ENCODE results near the gene SLC8B1. TPM values are rescaled to one million over a fixed set of nuclear protein-coding genes. Genes with fewer than 3 reads are reported as not detected.

Gene SLC8B1
- total RNA-seq, 1 donor from 2014 or later = 22.4 TPM

DNA sequence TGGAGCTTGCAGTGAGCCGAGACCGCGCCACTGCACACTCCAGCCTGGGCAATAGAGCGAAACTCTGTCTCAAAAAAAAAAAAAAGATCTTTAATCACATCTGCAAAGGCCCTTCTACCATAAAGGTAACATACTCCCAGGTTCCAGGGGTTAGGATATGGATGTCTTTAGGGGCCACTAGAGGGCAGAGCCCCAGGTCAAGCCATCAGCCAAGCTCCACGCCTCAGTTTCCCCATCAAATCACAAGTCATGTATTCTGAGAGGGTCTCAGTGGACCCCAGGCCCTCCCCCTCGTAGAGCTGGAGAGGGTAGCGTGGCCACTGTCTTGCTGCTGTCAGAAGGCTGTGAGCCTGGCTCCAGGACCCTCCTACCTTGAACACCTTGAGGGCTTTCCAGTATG lies 18.8 kb downstream of the SLC8B1 start:
- Mint-ChIP-seq H3K9me3 (no peaks in the 10 kb centered on the region), H3K27me3 (no peaks in the 10 kb centered on the region), H3K27ac (no peak overlapping the region), H3K4me1 (no peaks in the 10 kb centered on the region), H3K4me3 (no peak overlapping the region), H3K36me3 (ENCODE audit: low read depth) (peaks cover 72% of the 10 kb centered on the region)
- intact Hi-C loops (cut with micrococcal nuclease) = no loop called here
- ChIA-PET CTCF (no interaction called here), POLR2A (interaction anchor here (0.7 kb wide), 1 partner anchor 12 kb away, joined by 4 read pairs; no protein-coding TSS in a partner anchor)
- ATAC-seq (ENCODE audit: low read depth) (no peak), DNase-seq (no peak)
- TF ChIP-seq, protein P1, sequence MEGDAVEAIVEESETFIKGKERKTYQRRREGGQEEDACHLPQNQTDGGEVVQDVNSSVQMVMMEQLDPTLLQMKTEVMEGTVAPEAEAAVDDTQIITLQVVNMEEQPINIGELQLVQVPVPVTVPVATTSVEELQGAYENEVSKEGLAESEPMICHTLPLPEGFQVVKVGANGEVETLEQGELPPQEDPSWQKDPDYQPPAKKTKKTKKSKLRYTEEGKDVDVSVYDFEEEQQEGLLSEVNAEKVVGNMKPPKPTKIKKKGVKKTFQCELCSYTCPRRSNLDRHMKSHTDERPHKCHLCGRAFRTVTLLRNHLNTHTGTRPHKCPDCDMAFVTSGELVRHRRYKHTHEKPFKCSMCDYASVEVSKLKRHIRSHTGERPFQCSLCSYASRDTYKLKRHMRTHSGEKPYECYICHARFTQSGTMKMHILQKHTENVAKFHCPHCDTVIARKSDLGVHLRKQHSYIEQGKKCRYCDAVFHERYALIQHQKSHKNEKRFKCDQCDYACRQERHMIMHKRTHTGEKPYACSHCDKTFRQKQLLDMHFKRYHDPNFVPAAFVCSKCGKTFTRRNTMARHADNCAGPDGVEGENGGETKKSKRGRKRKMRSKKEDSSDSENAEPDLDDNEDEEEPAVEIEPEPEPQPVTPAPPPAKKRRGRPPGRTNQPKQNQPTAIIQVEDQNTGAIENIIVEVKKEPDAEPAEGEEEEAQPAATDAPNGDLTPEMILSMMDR (IDR thresholded peaks at IDR 0.05) = no peak

DNA sequence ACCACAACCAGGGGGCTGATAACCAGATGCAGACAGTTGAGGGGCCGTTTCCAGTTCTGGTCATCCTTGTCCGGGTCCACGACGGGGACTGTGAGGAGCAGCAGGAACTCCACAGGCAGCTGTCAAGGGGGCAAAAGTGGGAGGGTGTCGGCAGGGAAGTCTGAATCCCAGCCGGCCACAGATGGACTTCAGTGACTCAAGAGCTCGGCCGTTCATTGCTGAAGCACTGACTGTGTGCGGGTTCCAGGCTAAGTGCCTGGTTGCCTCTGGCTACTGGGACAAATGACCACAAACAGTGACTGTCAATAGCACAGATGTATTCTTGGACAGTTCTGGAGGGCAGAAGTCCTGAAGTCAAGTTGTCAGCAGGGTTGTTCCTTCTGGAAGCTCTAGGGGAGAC lies 19.6 kb downstream of the SLC8B1 start:
- peaks cover 72% of the 10 kb centered on the region for H3K36me3 Mint-ChIP-seq (ENCODE audit: low read depth)
- CTCF ChIA-PET = no interaction called here
- POLR2A ChIA-PET = interaction anchor here (0.7 kb wide), 1 partner anchor 13 kb away, joined by 4 read pairs; no protein-coding TSS in a partner anchor

DNA sequence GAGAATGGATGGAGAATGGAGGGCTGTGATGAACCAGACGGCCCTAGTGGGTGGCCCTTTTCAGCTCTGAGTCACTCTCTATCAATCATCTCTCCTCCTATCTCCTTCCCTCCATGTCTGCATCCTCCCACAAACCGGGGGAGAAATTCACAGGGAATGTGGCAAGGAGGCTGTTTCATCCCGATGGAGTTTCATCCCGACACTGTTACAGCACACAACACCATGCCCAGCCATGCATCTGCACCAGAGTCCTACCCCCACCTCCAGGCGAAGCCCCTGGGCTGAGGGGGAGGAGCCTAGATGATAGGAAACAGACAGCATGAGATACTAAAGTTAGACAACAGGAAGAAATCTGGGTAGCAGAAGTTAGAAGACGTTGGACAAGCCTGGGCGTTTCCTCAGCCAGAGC lies 20.8 kb downstream of the SLC8B1 start:
- Mint-ChIP-seq H3K36me3 (ENCODE audit: low read depth) (peaks cover 72% of the 10 kb centered on the region), H3K4me1 (no peaks in the 10 kb centered on the region), H3K4me3 (no peak overlapping the region), H3K9me3 (no peaks in the 10 kb centered on the region), H3K27ac (no peak overlapping the region), H3K27me3 (no peaks in the 10 kb centered on the region)
- ChIA-PET CTCF (no interaction called here), POLR2A (no interaction called here)
- DNase-seq (no peak), ATAC-seq (ENCODE audit: low read depth) (no peak)
- TF ChIP-seq, protein P1 (IDR thresholded peaks at IDR 0.05) = no peak
- intact Hi-C loops (cut with micrococcal nuclease) = loop anchor here (5.0 kb wide), 1 partner anchor 1193 kb away; no protein-coding TSS in a partner anchor

More for the DNA sequence above, 19.6 kb downstream of the SLC8B1 start:
- H3K27ac Mint-ChIP-seq = no peak overlapping the region
- ATAC-seq (ENCODE audit: low read depth) (no peak), DNase-seq (no peak)
- H3K4me1 Mint-ChIP-seq = no peaks in the 10 kb centered on the region
- H3K4me3 Mint-ChIP-seq = no peak overlapping the region
- H3K9me3 Mint-ChIP-seq = no peaks in the 10 kb centered on the region
- intact Hi-C loops (cut with micrococcal nuclease) = no loop called here
- TF ChIP-seq, protein P1 (IDR thresholded peaks at IDR 0.05) = no peak
- no peaks in the 10 kb centered on the region for H3K27me3 Mint-ChIP-seq

DNA sequence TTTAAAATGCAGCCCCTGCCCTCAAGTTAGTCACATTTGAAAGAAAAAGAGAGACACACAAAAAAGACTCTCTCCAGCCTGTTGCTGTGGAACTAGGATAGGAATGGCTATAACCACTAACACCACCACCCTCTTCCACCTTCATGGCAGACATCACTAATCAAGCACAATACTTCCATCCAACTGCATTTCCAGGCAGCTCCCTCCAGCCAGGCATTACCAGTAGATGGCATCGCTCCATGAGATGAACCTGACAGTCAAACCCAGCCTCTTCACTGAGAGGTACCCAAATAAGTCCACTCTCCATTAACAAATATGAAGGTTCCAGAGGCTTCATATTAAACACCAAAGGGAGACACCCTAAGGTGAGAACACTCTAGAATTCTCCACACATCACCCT lies 24.4 kb downstream of the SLC8B1 start:
- intact Hi-C loops (cut with micrococcal nuclease) = loop anchor here (5.0 kb wide), 1 partner anchor 1197 kb away; no protein-coding TSS in a partner anchor
- no peaks in the 10 kb centered on the region for H3K27me3 Mint-ChIP-seq
- CTCF ChIA-PET = no interaction called here

DNA sequence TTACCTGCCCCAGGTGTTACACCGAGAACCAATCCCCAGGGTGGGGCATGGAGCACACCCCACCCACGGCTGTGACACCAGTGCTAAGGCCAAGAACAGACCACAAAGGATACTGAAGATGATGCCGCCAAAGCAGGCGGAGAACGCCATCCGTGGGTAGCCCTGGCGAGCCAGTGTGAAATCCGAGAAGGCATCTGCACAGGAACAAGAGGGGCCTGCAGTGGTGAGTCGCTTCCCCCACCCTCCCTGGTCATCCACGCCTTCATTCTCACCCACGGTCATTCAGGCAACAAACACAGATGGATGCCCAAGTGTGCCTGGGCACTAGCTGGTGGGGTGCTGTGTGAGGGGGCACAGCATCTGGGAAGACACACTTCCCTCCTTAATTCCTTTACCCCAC lies 28.5 kb downstream of the SLC8B1 start:
- intact Hi-C loops (cut with micrococcal nuclease) = no loop called here
- ChIA-PET CTCF (no interaction called here), POLR2A (no interaction called here)
- Mint-ChIP-seq H3K27me3 (no peaks in the 10 kb centered on the region), H3K4me3 (no peak overlapping the region), H3K9me3 (no peaks in the 10 kb centered on the region), H3K36me3 (ENCODE audit: low read depth) (peaks cover 41% of the 10 kb centered on the region), H3K27ac (no peak overlapping the region), H3K4me1 (peaks cover 13% of the 10 kb centered on the region)
- ATAC-seq (ENCODE audit: low read depth) (no peak), DNase-seq (no peak)
- TF ChIP-seq, protein P1 (IDR thresholded peaks at IDR 0.05) = no peak

More for the DNA sequence above, 24.4 kb downstream of the SLC8B1 start:
- peaks cover 63% of the 10 kb centered on the region for H3K36me3 Mint-ChIP-seq (ENCODE audit: low read depth)
- DNase-seq (no peak), ATAC-seq (ENCODE audit: low read depth) (no peak)
- H3K9me3 Mint-ChIP-seq = no peaks in the 10 kb centered on the region
- H3K4me1 Mint-ChIP-seq = no peaks in the 10 kb centered on the region
- H3K27ac Mint-ChIP-seq = no peak overlapping the region
- TF ChIP-seq, protein P1 (IDR thresholded peaks at IDR 0.05) = no peak
- no peak overlapping the region for H3K4me3 Mint-ChIP-seq
- POLR2A ChIA-PET = no interaction called here

Data from activated B cell treated with CpG ODN at 0.5 μM for 24 hours (primary cell).